Activated naive CD4-positive, alpha-beta T cell treated with anti-CD3 and anti-CD28 coated beads for 36 hours (primary cell): ENCODE results near the gene WBP2NL. TPM values are rescaled to one million over a fixed set of nuclear protein-coding genes. Genes with fewer than 3 reads are reported as not detected.
"Not testable (repeated sequence)": the region's sequence is repeated elsewhere in the genome, so short reads cannot be mapped to it uniquely, and the experiment has no call there.

Experiments used
- CTCF ChIA-PET: fragments of 350-600 bp; sonication (Branson Sonifier 250); formaldehyde crosslinking; loops from one replicate; lab custom pipeline; 2021; ENCODE audit warnings: antibody characterized with exemption; lab: Charles Lee
- DNase-seq: peaks from one replicate; pipeline ENCODE4 v3.0.0-alpha.2; 2020
- H3K27ac Mint-ChIP-seq: one replicate; pipeline ENCODE4 v1.8.0; 2021; ENCODE audit warnings: mild to moderate bottlenecking, mixed read lengths
- H3K27me3 Mint-ChIP-seq: one replicate; pipeline ENCODE4 v1.8.0; 2021; ENCODE audit warnings: low read depth, mixed read lengths
- H3K36me3 Mint-ChIP-seq: one replicate; pipeline ENCODE4 v1.8.0; 2021; ENCODE audit warnings: low read depth, mixed read lengths
- H3K4me1 Mint-ChIP-seq: one replicate; pipeline ENCODE4 v1.8.0; 2021; ENCODE audit warnings: low read depth, mixed read lengths
- H3K4me3 Mint-ChIP-seq: one replicate; pipeline ENCODE4 v1.8.0; 2021; ENCODE audit warnings: mild to moderate bottlenecking, moderate library complexity, mixed read lengths
- H3K9me3 Mint-ChIP-seq: one replicate; pipeline ENCODE4 v1.8.0; 2021; ENCODE audit warnings: mixed read lengths
- intact Hi-C: fragments of 100-400 bp; cut with micrococcal nuclease; formaldehyde crosslinking; loops from one replicate; pipeline ENCODE4 v1.15.1; 2023
- total RNA-seq, 2 experiments: library from RNA; stranded (reverse); gene quantifications; one replicate each; pipeline ENCODE4 v1.2.3, GENCODE V29; 2021

Gene WBP2NL, protein sequence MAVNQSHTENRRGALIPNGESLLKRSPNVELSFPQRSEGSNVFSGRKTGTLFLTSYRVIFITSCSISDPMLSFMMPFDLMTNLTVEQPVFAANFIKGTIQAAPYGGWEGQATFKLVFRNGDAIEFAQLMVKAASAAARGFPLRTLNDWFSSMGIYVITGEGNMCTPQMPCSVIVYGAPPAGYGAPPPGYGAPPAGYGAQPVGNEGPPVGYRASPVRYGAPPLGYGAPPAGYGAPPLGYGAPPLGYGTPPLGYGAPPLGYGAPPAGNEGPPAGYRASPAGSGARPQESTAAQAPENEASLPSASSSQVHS
- total RNA-seq = under 1 TPM; 0.50 to 0.74 TPM

DNA sequence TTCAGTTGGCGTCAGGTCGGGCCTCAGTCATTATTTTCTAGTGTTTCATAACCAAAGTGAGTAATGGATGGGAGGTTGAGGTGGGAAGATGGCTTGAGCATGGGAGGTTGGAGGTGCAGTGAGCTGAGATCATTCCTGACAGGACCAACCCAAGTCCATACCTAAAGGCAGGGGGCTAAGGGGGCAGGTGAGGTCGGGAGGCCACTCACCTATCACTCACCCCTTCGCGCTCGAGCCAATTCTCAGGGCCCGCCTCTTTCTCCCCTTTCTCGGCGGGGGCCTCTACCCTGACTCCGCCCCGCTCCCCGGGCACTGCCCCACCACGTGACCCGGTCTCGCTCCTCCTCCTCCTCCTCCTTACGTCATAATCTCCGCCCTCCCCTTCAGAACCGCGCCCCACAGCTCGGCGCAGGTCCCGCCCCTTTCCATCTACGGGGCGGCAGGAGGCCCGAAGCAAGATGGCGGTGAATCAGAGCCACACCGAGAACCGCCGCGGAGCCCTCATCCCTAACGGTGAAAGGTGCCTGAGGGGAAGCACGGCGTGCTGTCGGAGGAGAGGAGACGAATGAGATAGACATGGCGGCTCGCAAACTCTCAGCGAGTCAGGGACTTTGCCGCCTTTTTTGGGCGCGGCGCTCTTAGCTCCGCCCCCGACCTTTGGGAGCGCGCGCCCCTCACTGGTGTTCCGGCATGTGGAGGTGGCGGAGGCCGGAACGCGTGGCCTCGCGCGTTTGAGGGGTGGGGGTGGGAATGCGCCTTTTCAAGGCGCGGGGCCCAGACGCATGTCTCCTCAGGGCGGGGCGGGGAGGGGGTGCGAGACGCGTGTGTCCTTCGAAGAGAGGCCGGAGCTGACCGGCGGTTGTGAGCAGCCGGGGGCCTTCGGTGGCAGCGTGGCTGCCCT lies at the start of gene WBP2NL:
WBP2NL (plus strand) TSS at position 428 of the 901 bp plus-strand sequence; CDS start at position 459, 31 bp downstream.
- CTCF ChIA-PET = interaction anchor here (1.0 kb wide), 1 partner anchor 32 kb away, joined by 4 read pairs; no protein-coding TSS in a partner anchor
- Mint-ChIP-seq H3K4me3 (peak within 1 kb of the TSS; percentile 83), H3K4me1 (peaks cover 15% of the 10 kb centered on the region), H3K36me3 (peaks cover 13% of the 10 kb centered on the region), H3K27me3 (no peaks in the 10 kb centered on the region), H3K9me3 (peaks cover 21% of the 10 kb centered on the region), H3K27ac (peak within 1 kb of the TSS; percentile 81)
- intact Hi-C loops = loop anchor here (1.0 to 2.0 kb wide), 2 partner anchors 32 to 72 kb away; partner anchors contain the start of gene NAGA
- peak; percentile 91 for DNase-seq

DNA sequence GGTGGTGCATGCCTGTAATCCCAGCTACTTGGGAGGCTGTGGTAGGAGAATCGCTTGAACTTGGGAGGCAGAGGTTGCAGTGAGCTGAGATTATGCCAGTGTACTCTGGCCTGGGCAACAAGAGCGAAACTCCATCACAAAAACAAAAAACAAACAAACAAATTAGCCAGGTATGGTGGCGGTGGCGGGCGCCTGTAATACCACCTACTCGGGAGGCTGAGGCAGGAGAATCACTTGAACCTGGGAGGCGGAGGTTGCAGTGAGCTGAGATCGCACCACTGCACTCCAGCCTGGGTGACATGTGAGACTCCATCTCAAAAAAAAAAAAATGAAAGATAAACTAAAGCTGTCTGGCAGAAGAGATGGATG lies 49.7 kb upstream of the WBP2NL start:
- not testable (repeated sequence) for H3K27ac Mint-ChIP-seq, H3K27me3 Mint-ChIP-seq, H3K9me3 Mint-ChIP-seq, DNase-seq
- CTCF ChIA-PET = interaction anchor here (0.7 to 1.4 kb wide), 4 partner anchors 8 to 126 kb away, joined by 3 to 6 read pairs (median 4); no protein-coding TSS in a partner anchor
- Mint-ChIP-seq H3K4me3 (peak overlapping the region; percentile 95), H3K36me3 (peaks cover 24% of the 10 kb centered on the region), H3K4me1 (peaks cover 42% of the 10 kb centered on the region)
- intact Hi-C loops = loop anchor here (10.0 kb wide), 1 partner anchor 504 kb away; the partner anchor contains the start of gene TOB2

DNA sequence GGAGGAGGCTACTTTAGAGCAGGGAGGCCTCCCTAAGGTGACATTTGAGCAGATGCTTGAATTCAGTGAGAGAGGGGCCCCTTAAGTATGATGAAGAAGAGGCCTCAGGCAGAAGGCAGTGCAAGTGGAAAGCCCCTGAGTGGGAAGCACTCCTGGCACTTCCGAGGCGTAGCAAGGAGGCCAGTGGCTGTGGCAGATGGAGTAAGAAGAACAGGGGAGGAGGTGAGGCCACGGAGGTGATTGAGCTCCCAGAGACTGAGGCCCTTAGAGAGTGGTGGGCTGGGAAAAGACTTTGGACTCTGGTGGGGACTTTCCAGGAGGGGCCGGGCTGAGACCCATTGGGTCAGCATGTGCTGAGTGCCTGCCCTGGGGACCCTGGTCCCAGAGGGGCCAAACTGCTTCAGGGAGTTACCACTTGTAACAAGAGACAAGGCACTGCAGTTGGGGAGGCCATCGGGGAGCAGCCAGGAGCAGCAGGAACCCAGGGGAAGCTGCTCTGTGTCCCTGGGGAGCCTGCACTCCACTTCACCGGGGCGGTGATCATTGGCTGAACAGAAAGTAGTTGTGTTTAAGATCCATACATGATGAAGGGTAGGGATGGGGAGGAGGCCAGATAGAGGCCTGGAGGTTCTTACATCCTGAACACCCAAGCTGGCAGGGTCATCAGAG lies 49.2 kb upstream of the WBP2NL start:
- H3K4me1 Mint-ChIP-seq = peaks cover 38% of the 10 kb centered on the region
- intact Hi-C loops = loop anchor here (10.0 kb wide), 1 partner anchor 505 kb away; the partner anchor contains the start of gene TOB2
- no peak for DNase-seq
- CTCF ChIA-PET = interaction anchor here (0.7 to 1.4 kb wide), 6 partner anchors 8 to 142 kb away, joined by 3 to 6 read pairs (median 3); no protein-coding TSS in a partner anchor
- no peaks in the 10 kb centered on the region for H3K27me3 Mint-ChIP-seq
- peaks cover 20% of the 10 kb centered on the region for H3K36me3 Mint-ChIP-seq
- H3K27ac Mint-ChIP-seq = no peak overlapping the region
- H3K4me3 Mint-ChIP-seq = peak overlapping the region; percentile 5
- H3K9me3 Mint-ChIP-seq = no peaks in the 10 kb centered on the region

DNA sequence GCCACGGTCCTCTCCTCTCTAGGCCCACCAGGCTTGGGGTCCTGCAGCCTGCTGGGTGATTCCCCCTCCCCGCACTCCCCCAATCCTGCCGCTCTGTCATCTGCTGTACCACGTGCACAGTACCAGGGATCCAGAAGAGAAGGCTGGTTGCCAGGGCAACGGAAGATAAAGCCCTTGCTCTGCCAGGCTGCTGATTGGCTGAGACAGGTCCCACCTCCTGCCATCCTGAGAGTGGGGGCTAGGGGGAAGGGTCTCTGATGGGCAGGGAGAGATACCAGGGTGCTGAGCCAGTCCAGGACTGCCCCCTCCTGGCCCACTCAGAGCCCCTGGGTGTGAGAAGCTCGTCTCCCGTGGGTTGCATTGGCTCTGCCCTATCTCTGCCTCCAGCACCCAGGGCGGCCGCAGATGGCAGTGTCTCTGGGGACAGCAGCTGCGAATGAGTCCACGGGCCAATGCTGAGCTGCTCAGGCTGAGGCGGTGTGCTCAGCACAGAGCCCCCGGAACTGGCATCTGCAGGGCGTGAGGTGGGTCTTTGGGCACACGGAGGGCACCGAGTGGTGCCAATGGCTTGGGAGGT lies 46.6 kb upstream of the WBP2NL start, which contains the start of gene SMIM45:
SMIM45 (plus strand) TSS at position 253 of the 577 bp plus-strand sequence.
- H3K4me1 Mint-ChIP-seq = peaks cover 25% of the 10 kb centered on the region
- CTCF ChIA-PET = no interaction called here
- no peak within 1 kb of the TSS for H3K27ac Mint-ChIP-seq
- H3K36me3 Mint-ChIP-seq = peaks cover 2% of the 10 kb centered on the region
- H3K9me3 Mint-ChIP-seq = no peaks in the 10 kb centered on the region
- H3K27me3 Mint-ChIP-seq = no peaks in the 10 kb centered on the region
- intact Hi-C loops = no loop called here
- no peak within 1 kb of the TSS for H3K4me3 Mint-ChIP-seq
- no peak for DNase-seq

DNA sequence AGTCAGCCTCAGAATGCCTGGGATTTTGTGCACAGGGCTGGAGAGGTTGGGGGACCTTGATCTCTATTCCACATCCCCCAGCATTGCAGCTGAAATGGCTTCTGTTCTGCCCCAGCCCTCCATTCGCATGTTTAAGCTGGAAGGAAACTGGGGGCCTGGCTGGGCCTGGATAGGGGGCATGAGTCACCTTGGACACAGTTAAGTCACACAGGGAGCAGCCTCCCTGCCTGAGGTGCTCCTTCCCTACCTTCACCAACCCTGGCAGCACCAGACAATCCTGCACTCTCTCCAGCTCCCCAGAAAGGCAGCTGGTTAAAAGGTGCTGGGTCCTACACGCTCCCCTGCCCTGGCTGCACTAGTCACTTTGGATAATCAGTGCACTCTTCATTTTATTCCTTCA lies 45.9 kb upstream of the WBP2NL start:
- H3K27ac Mint-ChIP-seq = no peak overlapping the region
- intact Hi-C loops = no loop called here
- H3K27me3 Mint-ChIP-seq = no peaks in the 10 kb centered on the region
- CTCF ChIA-PET = no interaction called here
- DNase-seq = no peak
- H3K4me1 Mint-ChIP-seq = peaks cover 23% of the 10 kb centered on the region
- H3K36me3 Mint-ChIP-seq = peaks cover under 1% of the 10 kb centered on the region
- no peaks in the 10 kb centered on the region for H3K9me3 Mint-ChIP-seq
- no peak overlapping the region for H3K4me3 Mint-ChIP-seq

DNA sequence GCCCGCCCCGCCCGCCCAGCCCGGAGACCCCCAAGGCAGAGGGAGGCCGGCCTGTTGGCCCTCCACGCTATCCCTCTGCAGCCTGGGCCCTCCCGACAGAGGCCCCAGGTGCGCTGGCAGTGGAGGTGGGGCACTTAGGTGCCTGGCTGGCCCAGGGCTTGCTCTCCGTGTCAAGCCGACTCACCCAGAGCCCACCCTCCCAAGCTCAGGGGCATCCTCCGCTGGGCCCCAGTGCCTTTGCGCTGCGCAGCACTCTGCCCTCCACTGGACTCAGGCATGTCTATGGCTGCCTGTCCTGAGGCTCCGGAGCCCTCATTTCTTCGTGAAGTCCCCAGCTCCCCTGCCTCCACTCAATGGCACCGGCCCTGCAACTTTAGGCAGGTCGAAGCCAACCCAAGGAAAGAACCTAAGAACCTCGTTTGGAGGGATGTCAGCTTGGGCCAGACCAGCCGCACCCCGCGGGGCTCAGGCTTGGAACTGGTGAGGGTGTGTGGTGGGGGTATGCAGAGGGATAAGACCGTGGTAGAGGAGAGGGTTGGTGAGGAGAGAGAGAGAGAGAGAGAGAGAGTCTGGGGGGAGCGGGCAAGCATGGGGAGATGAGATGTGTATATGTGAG lies 40.5 kb upstream of the WBP2NL start:
- Mint-ChIP-seq H3K27ac (no peak overlapping the region), H3K36me3 (no peaks in the 10 kb centered on the region), H3K4me3 (no peak overlapping the region), H3K4me1 (peaks cover 4% of the 10 kb centered on the region), H3K27me3 (no peaks in the 10 kb centered on the region), H3K9me3 (no peaks in the 10 kb centered on the region)
- CTCF ChIA-PET = interaction anchor here (0.8 to 1.1 kb wide), 3 partner anchors 36 to 211 kb away, joined by 3 to 5 read pairs (median 3); no protein-coding TSS in a partner anchor
- DNase-seq = no peak
- intact Hi-C loops = loop anchor here (1.0 kb wide), 2 partner anchors 136 to 261 kb away; no protein-coding TSS in a partner anchor

DNA sequence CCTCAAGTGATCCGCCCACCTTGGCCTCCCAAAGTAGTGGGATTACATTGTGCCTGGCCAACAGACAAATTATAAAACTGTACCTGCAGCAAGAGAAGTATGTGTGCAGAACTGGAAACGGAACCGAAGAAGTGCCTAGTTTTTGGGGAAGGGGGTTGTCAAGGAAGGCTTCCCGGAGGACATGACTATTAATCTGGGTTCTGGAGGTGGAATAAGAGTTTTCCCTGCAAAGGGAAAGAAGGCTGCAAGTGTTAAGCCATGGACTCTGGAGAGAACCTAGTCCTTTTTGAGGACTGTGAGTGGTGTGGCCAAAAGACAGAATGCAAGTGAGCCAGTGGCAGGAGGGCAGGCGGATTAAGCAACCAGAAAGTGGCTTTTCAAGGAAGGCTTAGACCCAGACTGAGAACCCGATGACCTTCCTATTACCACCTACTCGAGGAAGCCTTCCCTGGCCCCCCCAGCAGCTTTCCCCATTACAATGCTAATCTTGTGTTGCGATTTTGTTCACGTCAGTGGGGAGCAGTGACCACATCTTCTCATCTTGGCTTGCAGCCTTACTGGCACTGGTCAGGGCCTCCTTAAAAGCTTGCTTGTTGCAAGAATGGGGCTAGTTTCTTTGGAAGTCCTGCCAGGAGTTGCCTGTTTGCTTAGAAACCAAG lies 35.0 kb upstream of the WBP2NL start:
- CTCF ChIA-PET = interaction anchor here (1.5 kb wide), 1 partner anchor 16 kb away, joined by 4 read pairs; no protein-coding TSS in a partner anchor
- Mint-ChIP-seq H3K36me3 (no peaks in the 10 kb centered on the region), H3K4me3 (no peak overlapping the region), H3K27me3 (no peaks in the 10 kb centered on the region), H3K9me3 (no peaks in the 10 kb centered on the region), H3K4me1 (peaks cover 2% of the 10 kb centered on the region), H3K27ac (no peak overlapping the region)
- intact Hi-C loops = no loop called here
- no peak for DNase-seq

DNA sequence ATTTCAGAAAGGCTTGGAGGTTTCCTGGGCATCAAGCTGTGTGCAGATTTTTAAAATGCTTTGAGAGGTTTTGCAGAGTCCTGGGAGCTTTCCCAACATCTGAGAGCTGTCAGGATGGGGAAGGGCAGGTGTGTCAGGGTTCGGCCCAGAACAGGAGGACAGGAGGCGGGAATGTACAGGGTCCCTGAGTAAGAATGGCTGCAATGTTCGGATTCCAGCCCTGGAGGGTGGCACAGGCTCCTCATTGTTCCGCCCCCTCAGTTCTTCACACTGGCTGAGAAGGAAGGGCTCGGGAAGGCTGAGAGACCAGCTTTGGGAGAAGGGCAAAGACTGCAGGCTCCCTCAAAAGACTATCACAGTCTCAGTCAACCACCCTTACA lies 34.5 kb upstream of the WBP2NL start:
- Mint-ChIP-seq H3K36me3 (no peaks in the 10 kb centered on the region), H3K4me3 (no peak overlapping the region), H3K4me1 (peaks cover 2% of the 10 kb centered on the region), H3K27ac (no peak overlapping the region), H3K9me3 (no peaks in the 10 kb centered on the region), H3K27me3 (no peaks in the 10 kb centered on the region)
- intact Hi-C loops = no loop called here
- CTCF ChIA-PET = interaction anchor here (0.5 to 3.4 kb wide), 3 partner anchors 16 to 186 kb away, joined by 3 to 16 read pairs (median 4); partner anchors contain the start of gene PHETA2
- DNase-seq = no peak

DNA sequence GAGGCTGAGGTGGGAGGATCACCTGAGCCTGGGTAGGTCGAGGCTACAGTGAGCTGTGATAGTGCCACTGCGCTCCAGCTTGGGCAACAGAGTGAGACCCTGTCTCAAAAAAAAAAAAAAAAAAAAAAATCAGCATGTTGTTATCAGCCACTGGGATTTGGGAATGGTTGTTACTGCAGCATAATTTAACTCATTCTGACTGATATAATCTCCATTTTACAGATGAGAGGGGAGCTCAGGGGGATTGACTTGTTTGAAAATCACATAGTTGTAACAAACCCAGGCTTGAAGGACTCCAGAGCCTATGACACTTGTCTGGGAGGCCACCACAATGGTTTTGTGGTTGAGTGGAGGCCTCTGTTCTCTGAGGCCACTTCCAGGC lies 32.4 kb upstream of the WBP2NL start:
- CTCF ChIA-PET = interaction anchor here (0.6 to 3.4 kb wide), 13 partner anchors 9 to 877 kb away, joined by 3 to 16 read pairs (median 3); partner anchors contain the start of genes MEI1, NDUFA6, PHETA2 and WBP2NL
- H3K4me3 Mint-ChIP-seq = no peak overlapping the region
- H3K27me3 Mint-ChIP-seq = no peaks in the 10 kb centered on the region
- H3K27ac Mint-ChIP-seq = no peak overlapping the region
- no peaks in the 10 kb centered on the region for H3K36me3 Mint-ChIP-seq
- H3K9me3 Mint-ChIP-seq = no peaks in the 10 kb centered on the region
- intact Hi-C loops = loop anchor here (1.0 to 5.0 kb wide), 5 partner anchors 108 to 479 kb away; partner anchors contain the start of genes NDUFA6 and PHETA2
- DNase-seq = no peak
- H3K4me1 Mint-ChIP-seq = peaks cover 2% of the 10 kb centered on the region

DNA sequence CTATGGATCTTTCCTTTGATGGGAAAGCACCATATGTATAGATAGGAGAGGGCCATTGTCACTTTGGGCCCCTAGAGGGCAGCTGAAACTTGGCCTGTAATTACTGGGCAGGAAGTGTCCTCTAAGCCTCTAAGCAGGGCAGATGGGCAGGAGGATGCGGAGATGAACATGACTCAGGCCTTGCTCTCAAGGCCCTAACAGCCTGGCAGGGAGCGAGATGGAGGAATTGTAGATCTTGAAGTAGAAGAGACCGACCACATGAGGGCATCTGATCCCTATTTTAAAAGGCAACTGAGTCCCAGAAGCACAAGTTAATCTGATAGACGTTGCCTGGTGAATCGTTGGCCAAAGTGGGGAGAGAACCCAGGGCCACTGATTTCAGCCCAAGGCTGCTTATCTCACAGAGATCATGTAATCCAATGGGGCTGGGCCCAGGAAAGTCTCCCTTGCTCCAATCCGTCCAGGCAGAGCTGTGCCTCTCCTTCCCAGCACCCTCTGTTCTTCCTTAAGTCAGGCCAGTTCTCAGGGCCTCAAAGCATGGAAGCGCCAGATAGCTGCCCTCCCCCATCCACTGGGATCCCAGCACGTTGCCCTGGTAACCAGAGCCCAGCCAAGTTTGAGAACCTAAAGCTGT lies 31.9 kb upstream of the WBP2NL start:
- CTCF ChIA-PET = interaction anchor here (0.5 to 3.4 kb wide), 19 partner anchors 10 to 878 kb away, joined by 3 to 16 read pairs (median 3); partner anchors contain the start of genes MEI1, NDUFA6, PHETA2 and WBP2NL
- peak; percentile 69 for DNase-seq
- Mint-ChIP-seq H3K36me3 (no peaks in the 10 kb centered on the region), H3K4me1 (peaks cover 2% of the 10 kb centered on the region), H3K9me3 (no peaks in the 10 kb centered on the region), H3K4me3 (no peak overlapping the region), H3K27ac (no peak overlapping the region), H3K27me3 (no peaks in the 10 kb centered on the region)
- intact Hi-C loops = loop anchor here (1.0 to 5.0 kb wide), 5 partner anchors 108 to 478 kb away; partner anchors contain the start of genes NDUFA6 and PHETA2
